Panc1 (cell line): ENCODE data around the gene EMID1. TPM values are rescaled to one million over a fixed set of nuclear protein-coding genes. Genes with fewer than 3 reads are reported as not detected.

Source experiments
- ATAC-seq: fragments of 200-7000 bp; cut with Tn5 transposase; 2 replicates; pipeline ENCODE4 v1.9.1; 2020; ENCODE audit warnings: mild to moderate bottlenecking, moderate library complexity
- BruUV-seq: library from RNA; stranded (reverse); fragments of 400-500 nt; replicated peaks from 2 replicates; lab custom pipeline; 2021; lab: Mats Ljungman, UMichigan
- CTCF ChIA-PET: fragments of 300-600 bp; sonication (Branson Sonifier 250); formaldehyde crosslinking; loops from one replicate; lab custom pipeline; 2022; ENCODE audit warnings: antibody characterized with exemption; lab: Charles Lee
- POLR2A ChIA-PET: fragments of 300-600 bp; sonication (Branson Sonifier 250); formaldehyde crosslinking; loops from one replicate; lab custom pipeline; 2022; ENCODE audit warnings: antibody characterized with exemption; lab: Charles Lee
- DNase-seq: peaks from one replicate; pipeline ENCODE4 v3.0.0-alpha.2; 2010; ENCODE audit warnings: low read depth, low spot score
- H3K27ac ChIP-seq: 2 replicates; pipeline ENCODE4 v1.5.1; 2011; ENCODE audit warnings: mild to moderate bottlenecking, low read length, inconsistent platforms
- H3K27me3 ChIP-seq: fragments of 200-500 bp; sonication (Bioruptor generic); 2 replicates; pipeline ENCODE4 v1.6.0; 2014; ENCODE audit warnings: low read length, inconsistent platforms; ENCODE audit not compliant: control insufficient read depth, insufficient read depth
- H3K36me3 ChIP-seq: fragments of 200-500 bp; sonication (Bioruptor generic); 2 replicates; pipeline ENCODE4 v1.5.1; 2014; ENCODE audit warnings: inconsistent platforms, mild to moderate bottlenecking, low read length, moderate library complexity; ENCODE audit not compliant: control insufficient read depth, insufficient read depth
- H3K4me1 ChIP-seq: 2 replicates; pipeline ENCODE4 v1.5.1; 2011; ENCODE audit warnings: inconsistent platforms, mild to moderate bottlenecking, low read length, moderate library complexity; ENCODE audit not compliant: control insufficient read depth, insufficient read depth
- H3K4me3 ChIP-seq, 2 experiments: 2 replicates each; pipeline ENCODE4 v1.5.1; 2011 to 2012; ENCODE audit warnings: low read depth in 2 of 2, low read length in 2 of 2, mild to moderate bottlenecking in 2 of 2, inconsistent platforms in 1 of 2, moderate library complexity in 1 of 2
- H3K9me3 ChIP-seq: fragments of 200-500 bp; sonication (Bioruptor generic); 2 replicates; pipeline ENCODE4 v1.5.1; 2014; ENCODE audit warnings: low read depth, mild to moderate bottlenecking, inconsistent platforms, low read length, moderate library complexity; ENCODE audit not compliant: control insufficient read depth, insufficient read depth
- CTCF ChIP-seq: fragments of 450-650 bp; IDR thresholded peaks from 2 replicates; pipeline ENCODE4 v1.5.1; 2017; ENCODE audit warnings: mild to moderate bottlenecking
- POLR2AphosphoS5 ChIP-seq: IDR thresholded peaks from 2 replicates; pipeline ENCODE4 v1.6.1; 2012; ENCODE audit warnings: mild to moderate bottlenecking, low read depth, low read length, moderate library complexity
- REST ChIP-seq, 2 experiments: IDR thresholded peaks; 2 replicates each; pipeline ENCODE4 v1.6.1; 2011 to 2012; ENCODE audit warnings: low read depth in 2 of 2, control low read depth in 1 of 2, low read length in 1 of 2, mild to moderate bottlenecking in 1 of 2, moderate library complexity in 1 of 2; ENCODE audit not compliant: insufficient read depth in 1 of 2
- SIN3A ChIP-seq: IDR thresholded peaks from 2 replicates; pipeline ENCODE4 v1.6.1; 2012; ENCODE audit warnings: low read depth, mild to moderate bottlenecking, low read length, moderate library complexity, borderline replicate concordance; ENCODE audit not compliant: insufficient read depth
- TCF7L2 ChIP-seq: IDR thresholded peaks from 2 replicates; pipeline ENCODE4 v1.6.1; 2011; ENCODE audit warnings: mild to moderate bottlenecking, low read depth, low read length, inconsistent platforms
- in situ Hi-C: cut with HindIII; loops from 2 replicates; pipeline ENCODE4 v1.10.0; 2016; ENCODE audit warnings: low sequenced_read_pairs, low pct_unique_long_range_greater_than_20kb
- intact Hi-C: fragments of 100-400 bp; cut with micrococcal nuclease; formaldehyde crosslinking; loops from one replicate; pipeline ENCODE4 v1.10.0; 2022; ENCODE audit not compliant: unreplicated experiment
- total RNA-seq: library from RNA; stranded (reverse); gene quantifications from one replicate; pipeline ENCODE4 v1.2.1, GENCODE V29; 2021; ENCODE audit not compliant: unreplicated experiment

EMID1 gene
- total RNA-seq, 1 experiment from 2014 or later: 1.1 TPM

- no peaks in the 10 kb centered on the region for H3K27me3 ChIP-seq
- H3K36me3 ChIP-seq: no peaks in the 10 kb centered on the region
- no peak for TF ChIP-seq REST (IDR thresholded peaks at IDR 0.05; ENCODE audit: insufficient read depth in 1 of 2, low read depth in 2 of 2, low read length in 1 of 2)
- TF ChIP-seq SIN3A: no peak
- no peak for TF ChIP-seq POLR2AphosphoS5
- no peak for TF ChIP-seq TCF7L2
- no peak for TF ChIP-seq CTCF
- no peak overlapping the region for H3K4me3 ChIP-seq
- DNase-seq: no peak
- H3K9me3 ChIP-seq: peaks cover 3% of the 10 kb centered on the region; the same call in 1 of the 2 replicates
- H3K27ac ChIP-seq: no peak overlapping the region
- in situ Hi-C loops (no loop called here), intact Hi-C loops (loop anchor here (10.0 kb wide), 1 partner anchor 199 kb away; no protein-coding TSS in a partner anchor)
- ChIA-PET POLR2A (no interaction called here), CTCF (no interaction called here)
- no TSS peak for BruUV-seq
- ATAC-seq: no peak
- H3K4me1 ChIP-seq: no peaks in the 10 kb centered on the region
These were observed 38.3 kb downstream of the EMID1 start for GRCh38 chr22:29243874-29244446.

GRCh38 chr22:29244785-29245625 lies 39.3 kb downstream of the EMID1 start:
- no peak overlapping the region for H3K4me3 ChIP-seq
- no TSS peak for BruUV-seq
- H3K36me3 ChIP-seq: no peaks in the 10 kb centered on the region
- no peaks in the 10 kb centered on the region for H3K4me1 ChIP-seq
- DNase-seq: no peak
- ATAC-seq: peak; percentile 75
- in situ Hi-C loops: no loop called here
- POLR2A ChIA-PET: no interaction called here
- CTCF ChIA-PET: interaction anchor here (1.1 to 1.4 kb wide), 3 partner anchors 42 to 205 kb away, joined by 5 to 7 read pairs (median 6); no protein-coding TSS in a partner anchor
- no peak for TF ChIP-seq POLR2AphosphoS5
- no peak for TF ChIP-seq SIN3A
- TF ChIP-seq REST (IDR thresholded peaks at IDR 0.05; ENCODE audit: insufficient read depth in 1 of 2, low read depth in 2 of 2, low read length in 1 of 2): no peak
- no peak for TF ChIP-seq TCF7L2
- no peak for TF ChIP-seq CTCF
- no peak overlapping the region for H3K27ac ChIP-seq
- peaks cover 3% of the 10 kb centered on the region; the same call in 1 of the 2 replicates for H3K9me3 ChIP-seq
- intact Hi-C loops: loop anchor here (10.0 kb wide), 1 partner anchor 200 kb away; no protein-coding TSS in a partner anchor
- no peaks in the 10 kb centered on the region for H3K27me3 ChIP-seq
